CMK (cell line): ENCODE measurements around the gene ERC1.
"Not testable (repeated sequence)": the region's sequence is repeated elsewhere in the genome, so short reads cannot be mapped to it uniquely, and the experiment has no call there.

Experiments used
- DNase-seq: peaks from one replicate; pipeline ENCODE4 v3.0.0-alpha.2; 2010; ENCODE audit warnings: low read depth

ERC1 gene

DNA sequence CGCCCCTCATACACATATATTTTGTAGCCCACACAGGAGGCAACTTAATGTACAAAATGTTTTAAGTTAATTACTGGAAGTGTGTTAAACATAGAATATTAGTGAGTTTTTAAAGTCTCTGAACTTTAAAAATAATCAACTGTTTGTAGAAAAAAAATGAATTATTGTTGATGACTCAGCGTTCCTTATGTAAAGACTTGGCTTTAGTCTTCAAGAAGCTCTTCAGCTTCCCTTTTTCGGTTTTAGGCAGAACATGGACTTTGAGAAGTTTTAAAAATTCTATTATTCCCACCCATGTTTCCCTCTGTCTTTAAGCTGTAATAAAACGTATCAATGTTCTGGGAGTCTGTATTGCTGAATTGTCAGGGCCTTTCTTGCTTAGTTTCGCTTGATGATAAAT, 333.9 kb downstream of the ERC1 start:
- DNase-seq = no peak

DNA sequence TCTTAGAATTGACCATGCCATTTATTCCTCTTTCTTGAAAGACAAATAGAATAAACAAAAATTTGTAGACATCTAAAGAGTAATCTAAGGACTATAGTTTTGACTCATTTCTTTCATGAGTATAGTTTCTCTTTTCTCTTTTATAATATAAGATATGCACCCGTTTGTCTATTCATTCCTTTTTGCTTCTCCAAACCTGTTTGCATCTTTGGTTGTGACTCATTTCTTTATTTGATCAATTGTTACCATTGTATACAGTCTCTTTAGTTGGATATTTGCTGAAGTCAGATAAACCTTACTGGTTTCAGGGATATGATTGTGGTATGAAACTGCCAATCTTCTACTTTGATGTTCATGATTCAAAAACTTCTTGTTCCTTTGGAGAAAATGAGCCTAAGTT, 334.6 kb downstream of the ERC1 start:
- no peak for DNase-seq

GRCh38 chr12:1326258-1326657, 335.2 kb downstream of the ERC1 start:
- DNase-seq = no peak

GRCh38 chr12:1328391-1328790, 337.4 kb downstream of the ERC1 start:
- no peak for DNase-seq

DNA sequence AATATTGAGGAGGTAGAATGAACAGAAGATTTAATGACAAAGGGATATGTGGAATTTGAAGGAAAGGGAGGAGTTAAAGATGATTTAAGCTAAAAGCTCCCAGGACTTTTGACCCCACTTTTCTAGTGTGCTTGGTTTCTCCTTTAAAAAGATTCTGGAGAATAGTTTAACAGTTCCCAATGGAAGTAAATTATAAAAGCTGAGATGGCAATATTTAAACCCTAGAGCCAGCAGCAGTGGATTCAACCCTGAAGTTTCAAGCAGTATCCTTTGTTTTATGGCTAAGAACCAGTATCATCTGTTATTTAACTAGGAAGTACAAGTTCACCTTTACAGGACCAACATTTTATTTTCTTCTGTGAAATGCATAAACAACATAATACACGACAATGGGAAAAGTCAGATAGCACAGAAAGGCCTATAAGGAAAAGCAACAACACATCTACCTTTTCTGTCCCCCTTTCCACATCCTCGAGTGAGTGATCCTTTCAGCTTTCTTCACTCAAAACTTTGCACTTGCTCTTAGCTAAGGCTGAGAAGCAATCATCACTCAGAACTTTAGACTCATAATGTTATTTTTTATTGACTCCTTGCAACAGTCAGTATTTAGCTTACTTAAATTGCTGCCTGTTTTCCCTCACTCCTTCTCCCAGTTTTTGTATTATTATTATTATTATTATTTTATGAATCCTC, 338.9 kb downstream of the ERC1 start:
- no peak for DNase-seq

- no peak for DNase-seq
These were observed 339.4 kb downstream of the ERC1 start for GRCh38 chr12:1330477-1330827.

GRCh38 chr12:1332327-1332726, 341.3 kb downstream of the ERC1 start:
- no peak for DNase-seq

GRCh38 chr12:1338483-1339177, 347.6 kb downstream of the ERC1 start:
- no peak for DNase-seq

DNA sequence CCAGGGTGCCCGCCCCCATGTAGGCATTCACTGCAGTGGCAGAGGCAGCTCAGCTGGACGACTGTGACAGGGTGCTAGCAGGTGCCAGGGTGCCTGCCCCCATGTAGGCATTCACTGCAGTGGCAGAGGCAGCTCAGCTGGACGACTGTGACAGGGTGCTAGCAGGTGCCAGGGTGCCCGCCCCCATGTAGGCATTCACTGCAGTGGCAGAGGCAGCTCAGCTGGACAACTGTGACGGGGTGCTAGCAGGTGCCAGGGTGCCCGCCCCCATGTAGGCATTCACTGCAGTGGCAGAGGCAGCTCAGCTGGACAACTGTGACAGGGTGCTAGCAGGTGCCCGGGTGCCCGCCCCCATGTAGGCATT, 348.1 kb downstream of the ERC1 start:
- not testable (repeated sequence) for DNase-seq

DNA sequence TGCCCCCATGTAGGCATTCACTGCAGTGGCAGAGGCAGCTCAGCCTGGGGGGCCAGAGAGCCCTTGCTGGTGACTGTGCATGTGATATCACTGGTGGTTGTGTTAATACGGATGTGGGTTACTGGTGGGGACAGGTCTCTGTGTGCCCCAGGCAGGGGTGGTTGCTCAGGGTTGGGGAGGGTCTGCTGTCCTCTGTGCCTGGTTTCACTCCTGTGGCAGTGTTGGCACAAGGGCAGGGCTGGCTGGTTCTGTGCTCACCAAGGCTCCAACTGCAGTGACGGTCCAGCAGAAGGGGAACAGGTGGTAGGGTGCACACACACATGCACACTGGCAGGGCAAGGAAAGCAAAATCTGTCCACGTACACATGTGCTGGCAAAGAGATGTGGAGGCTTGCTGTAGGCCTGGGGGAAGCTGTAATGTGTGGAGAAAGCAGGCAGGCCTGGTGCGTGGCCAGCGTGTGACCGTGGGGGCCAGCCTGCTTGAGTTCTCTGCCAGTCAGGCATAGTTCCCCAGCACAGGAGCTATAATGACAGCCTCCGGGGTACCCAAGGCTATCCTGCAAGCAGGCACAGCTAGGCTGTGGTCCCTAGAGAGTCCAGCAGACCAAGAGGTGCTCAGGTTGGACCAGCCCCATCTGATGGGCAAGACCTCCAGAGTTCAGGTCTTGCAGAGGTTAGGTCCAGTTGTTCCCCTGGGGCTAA, 348.7 kb downstream of the ERC1 start:
- DNase-seq = no peak

GRCh38 chr12:1341270-1341669, 350.2 kb downstream of the ERC1 start:
- DNase-seq = not testable (repeated sequence)

DNA sequence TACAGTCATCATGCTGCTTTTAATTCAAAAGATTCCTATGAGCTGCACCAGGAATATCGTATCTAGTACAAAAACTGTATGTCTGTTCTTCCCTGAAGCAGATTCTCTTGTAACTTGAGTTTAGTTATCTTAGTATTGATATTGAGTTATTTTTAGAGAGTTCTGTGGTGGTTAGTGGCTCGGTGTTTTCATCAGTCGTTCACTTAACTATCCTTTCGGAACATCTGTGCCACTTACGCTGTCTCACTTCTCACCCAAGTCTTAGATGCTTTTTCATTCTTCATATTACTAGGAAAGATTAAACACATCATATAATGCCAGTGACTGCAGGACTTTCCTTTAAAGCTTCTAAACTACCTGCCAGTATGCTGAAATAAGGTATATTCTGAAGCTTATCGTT, 352.4 kb downstream of the ERC1 start:
- no peak for DNase-seq

DNA sequence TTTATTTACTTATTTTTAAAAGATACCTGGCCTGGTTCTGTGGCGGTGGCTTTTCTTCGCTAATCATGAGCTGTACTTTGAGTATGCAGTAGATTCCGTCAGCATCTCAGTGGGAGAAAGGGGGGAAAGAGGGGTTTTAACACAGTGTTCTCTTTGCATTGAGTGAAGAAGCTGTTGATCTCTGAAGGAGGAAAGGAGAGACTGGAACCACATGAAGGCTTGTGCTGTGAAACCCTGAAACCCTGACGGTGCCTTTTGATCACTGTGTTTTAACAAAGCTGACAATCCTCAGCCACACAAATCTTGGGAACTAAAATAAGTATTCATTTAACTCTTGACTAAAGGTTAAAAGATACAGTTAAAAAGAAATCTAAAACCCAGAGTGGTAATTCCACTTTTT, 353.2 kb downstream of the ERC1 start:
- DNase-seq = no peak

- no peak for DNase-seq
These were observed 355.1 kb downstream of the ERC1 start for GRCh38 chr12:1346126-1346525.

DNA sequence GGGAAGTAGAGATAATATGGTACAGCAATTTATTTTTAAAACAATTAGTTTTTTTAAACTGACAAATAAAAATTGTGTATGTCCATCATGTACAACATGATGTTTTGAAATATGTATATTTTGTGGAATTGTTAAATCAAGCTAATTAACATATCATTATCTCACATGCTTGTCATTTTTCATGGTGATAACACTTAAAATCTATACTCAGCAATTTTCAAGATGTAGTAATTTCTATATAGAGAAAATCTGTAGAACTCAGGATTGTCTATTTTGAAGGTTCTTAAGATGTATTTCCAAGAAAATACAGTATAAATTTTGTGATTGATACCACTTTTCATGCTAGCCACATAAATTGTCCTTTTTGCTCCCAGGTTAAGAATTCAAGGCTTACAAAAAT, 356.3 kb downstream of the ERC1 start:
- DNase-seq = no peak

DNA sequence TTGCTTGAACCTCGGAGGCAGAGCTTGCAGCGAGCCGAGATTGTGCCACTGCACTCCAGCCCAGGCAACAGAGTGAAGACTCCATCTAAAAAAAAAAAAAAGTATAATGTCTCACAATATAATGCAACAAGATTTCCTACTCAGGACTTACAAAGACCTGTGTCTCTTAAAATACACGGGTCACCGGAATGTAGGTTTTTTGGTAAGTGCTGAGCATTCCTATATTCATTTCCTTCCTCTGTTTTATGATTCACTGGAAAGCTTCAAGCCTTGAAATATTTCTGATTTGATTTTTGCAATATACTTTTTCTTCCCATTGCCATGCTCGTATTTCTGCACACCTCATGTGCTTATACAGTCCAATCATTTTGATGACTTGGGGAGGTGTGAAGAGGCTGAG, 357.6 kb downstream of the ERC1 start:
- no peak for DNase-seq

- DNase-seq = no peak
These were observed 359.3 kb downstream of the ERC1 start for GRCh38 chr12:1350055-1350933.

- DNase-seq = no peak
These were observed 359.9 kb downstream of the ERC1 start for GRCh38 chr12:1350934-1351240.

DNA sequence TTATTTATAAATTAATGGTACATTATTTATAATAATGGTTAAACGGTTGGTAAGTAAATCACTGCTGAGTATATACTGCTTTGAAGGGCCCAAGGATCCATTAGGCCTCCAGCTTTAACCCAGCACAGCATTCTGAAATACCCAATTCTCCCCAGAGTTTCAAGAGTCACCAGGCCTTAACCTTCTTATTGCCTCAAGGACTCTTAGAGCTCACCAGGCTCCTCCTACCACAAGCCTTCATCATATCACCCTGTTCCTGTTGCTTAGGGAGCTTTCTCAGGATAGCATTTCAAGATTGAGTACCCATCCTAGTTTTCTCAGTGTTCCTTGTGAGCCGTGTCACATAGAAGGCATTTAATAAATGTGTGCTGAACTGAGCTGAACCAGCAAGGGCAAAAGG, 360.9 kb downstream of the ERC1 start:
- DNase-seq = no peak

DNA sequence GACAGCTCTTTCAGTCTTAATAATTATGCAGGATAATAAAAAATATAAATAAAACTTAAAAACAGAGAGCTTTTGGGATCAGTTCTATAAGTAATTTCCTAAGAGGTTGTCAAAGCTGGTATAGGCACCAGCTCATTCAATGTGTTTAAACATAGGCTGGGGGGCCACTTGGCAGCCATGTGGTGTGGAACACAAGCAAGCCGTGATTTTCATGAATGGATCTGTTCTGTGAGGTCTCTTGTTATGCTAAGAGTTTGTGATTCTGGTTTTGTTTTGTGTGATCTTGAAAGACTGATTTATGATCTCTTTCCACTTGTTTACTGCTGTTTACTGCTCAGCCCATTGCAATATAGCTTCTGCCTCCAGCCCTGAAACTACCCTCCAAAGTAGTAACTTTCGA, 362.4 kb downstream of the ERC1 start:
- no peak for DNase-seq

GRCh38 chr12:1355396-1355795, 364.4 kb downstream of the ERC1 start:
- DNase-seq = no peak

DNA sequence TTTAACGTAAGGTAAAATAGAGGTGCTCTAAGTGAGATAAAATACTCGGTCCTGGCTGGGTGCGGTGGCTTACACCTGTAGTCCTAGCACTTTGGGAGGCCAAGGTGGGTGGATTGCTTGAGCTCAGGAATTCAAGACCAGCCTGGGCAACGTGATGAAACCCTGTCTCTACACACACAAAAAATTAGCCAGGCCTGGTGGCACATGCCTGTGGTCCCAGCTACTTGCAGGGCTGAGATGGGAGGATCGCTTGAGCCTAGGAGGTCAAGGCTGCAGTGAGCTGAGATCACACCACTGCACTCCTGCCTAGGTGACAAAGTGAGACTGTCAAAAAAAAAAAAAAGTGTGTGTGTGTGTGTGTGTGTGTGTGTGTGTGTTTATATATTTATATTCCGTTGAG, 364.8 kb downstream of the ERC1 start:
- not testable (repeated sequence) for DNase-seq

DNA sequence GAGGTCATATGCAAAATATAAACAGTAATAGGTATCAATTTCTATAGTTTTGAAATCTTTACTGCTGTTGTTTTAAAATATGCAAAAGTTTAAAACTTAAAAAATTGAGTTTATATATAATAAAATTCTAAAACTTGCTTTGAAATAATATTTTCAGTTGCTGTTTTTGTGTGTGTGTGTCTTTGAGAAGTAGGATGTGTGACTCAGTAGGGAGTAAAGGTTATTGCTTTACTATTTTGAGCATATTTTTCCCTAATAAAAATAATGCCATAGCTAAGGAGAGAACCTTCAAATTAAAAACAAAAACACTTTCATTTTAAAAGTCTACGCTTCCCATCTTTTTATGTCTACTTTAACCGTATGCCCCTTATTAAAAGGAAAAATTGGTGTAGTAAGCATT, 365.3 kb downstream of the ERC1 start:
- DNase-seq = no peak
